Glomerular visceral epithelial cell (primary cell): ENCODE measurements around the gene RFNG.

Source experiments
- DNase-seq: peaks from one replicate; pipeline ENCODE4 v3.0.0-alpha.2; 2016; ENCODE audit errors: extremely low spot score

RFNG gene

GRCh38 chr17:82051776-82052637, at the start of gene RFNG, which contains the start of gene GPS1:
RFNG (minus strand) TSS chr17:82051811; CDS start chr17:82051766, 45 bp downstream.
GPS1 (plus strand) TSS chr17:82051898; CDS start chr17:82051932, 34 bp downstream.
- DNase-seq: peak; percentile 66

- no peak for DNase-seq
Measured at GRCh38 chr17:82101301-82101715, 49.7 kb upstream of the RFNG start.

GRCh38 chr17:82100502-82101298, 49.1 kb upstream of the RFNG start:
- DNase-seq: no peak

GRCh38 chr17:82098939-82099763, 47.5 kb upstream of the RFNG start:
- DNase-seq: no peak

GRCh38 chr17:82098169-82098938, 46.7 kb upstream of the RFNG start, which contains the start of gene FASN:
FASN (minus strand) TSS chr17:82098236; CDS start chr17:82096445, 1,791 bp downstream.
- peak; percentile 97 for DNase-seq

GRCh38 chr17:82097919-82098168, 46.2 kb upstream of the RFNG start:
- no peak for DNase-seq

- DNase-seq: peak; percentile 62
Measured at GRCh38 chr17:82097184-82097918, 45.7 kb upstream of the RFNG start.

- no peak for DNase-seq
Measured at GRCh38 chr17:82096709-82097183, 45.1 kb upstream of the RFNG start.

- DNase-seq: no peak
Measured at GRCh38 chr17:82095777-82096708, 44.4 kb upstream of the RFNG start.

GRCh38 chr17:82094931-82095776, 43.5 kb upstream of the RFNG start:
- DNase-seq: no peak

- no peak for DNase-seq
Measured at GRCh38 chr17:82092995-82093751, 41.6 kb upstream of the RFNG start.

- DNase-seq: no peak
Measured at GRCh38 chr17:82092628-82092994, 41.0 kb upstream of the RFNG start.

GRCh38 chr17:82092094-82092586, 40.5 kb upstream of the RFNG start:
- no peak for DNase-seq

GRCh38 chr17:82091264-82092066, 39.9 kb upstream of the RFNG start:
- DNase-seq: no peak

- DNase-seq: no peak
Measured at GRCh38 chr17:82090549-82091263, 39.1 kb upstream of the RFNG start.
